C1 segment of cervical spinal cord (tissue), 14 donors: ENCODE measurements around the gene ITGB5.
"Not testable (repeated sequence)": the region's sequence is repeated elsewhere in the genome, so short reads cannot be mapped to it uniquely, and the experiment has no call there.

Experiments used
- DNase-seq, 14 donors: peaks; one replicate each; lab custom pipeline; 2025; lab: John Stamatoyannopoulos, UW

The ITGB5 gene

GRCh38 chr3:124771083-124771445 is 116.1 kb downstream of the ITGB5 start:
- DNase-seq, result no peak

- peak in 4 of 14 donors; percentile 25 to 59 (median 45) for DNase-seq
These were observed 116.7 kb downstream of the ITGB5 start for GRCh38 chr3:124770336-124771082.

- no peak for DNase-seq
These were observed 117.7 kb downstream of the ITGB5 start for GRCh38 chr3:124769462-124769861.

- DNase-seq, result no peak
These were observed 118.4 kb downstream of the ITGB5 start for GRCh38 chr3:124768812-124769211.

DNA sequence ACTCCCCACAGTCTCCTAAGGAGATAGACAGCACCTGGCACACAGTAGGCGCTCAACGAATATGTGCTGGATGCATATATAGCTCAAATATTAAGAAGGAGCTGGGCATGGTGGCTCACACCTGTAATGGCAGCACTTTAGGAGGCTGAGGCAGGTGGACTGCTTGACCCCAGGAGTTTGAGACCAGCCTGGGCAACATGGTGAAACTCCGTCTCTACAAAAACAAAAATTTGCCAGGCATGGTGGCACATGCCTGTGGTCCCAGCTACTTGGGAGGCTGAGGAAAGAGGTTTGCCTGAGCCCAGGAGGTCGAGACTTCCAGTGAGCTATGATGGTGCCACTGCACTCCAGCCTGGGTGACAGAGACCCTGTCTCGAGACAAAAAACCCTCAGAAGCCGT is 119.5 kb downstream of the ITGB5 start:
- no peak for DNase-seq

DNA sequence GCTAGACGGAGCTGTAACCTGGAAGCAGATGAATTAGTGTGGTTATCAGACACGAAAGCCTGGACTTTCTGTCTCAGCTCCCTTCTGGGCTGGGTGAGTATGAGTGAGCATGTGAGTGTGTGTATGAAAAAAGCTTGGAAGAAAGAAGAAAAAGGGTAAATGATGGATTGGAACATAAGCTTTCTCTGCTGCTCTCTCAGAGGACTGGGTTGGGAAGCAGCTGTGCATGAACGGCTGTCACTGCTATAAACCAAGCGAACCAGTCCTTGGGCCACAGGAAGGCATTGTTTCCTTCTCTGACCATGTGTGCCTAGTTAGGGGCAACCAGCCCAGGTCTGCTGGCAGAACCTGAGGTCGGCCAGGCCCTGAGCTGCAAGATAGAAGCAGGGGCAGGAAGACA is 119.9 kb downstream of the ITGB5 start:
- no peak for DNase-seq

DNA sequence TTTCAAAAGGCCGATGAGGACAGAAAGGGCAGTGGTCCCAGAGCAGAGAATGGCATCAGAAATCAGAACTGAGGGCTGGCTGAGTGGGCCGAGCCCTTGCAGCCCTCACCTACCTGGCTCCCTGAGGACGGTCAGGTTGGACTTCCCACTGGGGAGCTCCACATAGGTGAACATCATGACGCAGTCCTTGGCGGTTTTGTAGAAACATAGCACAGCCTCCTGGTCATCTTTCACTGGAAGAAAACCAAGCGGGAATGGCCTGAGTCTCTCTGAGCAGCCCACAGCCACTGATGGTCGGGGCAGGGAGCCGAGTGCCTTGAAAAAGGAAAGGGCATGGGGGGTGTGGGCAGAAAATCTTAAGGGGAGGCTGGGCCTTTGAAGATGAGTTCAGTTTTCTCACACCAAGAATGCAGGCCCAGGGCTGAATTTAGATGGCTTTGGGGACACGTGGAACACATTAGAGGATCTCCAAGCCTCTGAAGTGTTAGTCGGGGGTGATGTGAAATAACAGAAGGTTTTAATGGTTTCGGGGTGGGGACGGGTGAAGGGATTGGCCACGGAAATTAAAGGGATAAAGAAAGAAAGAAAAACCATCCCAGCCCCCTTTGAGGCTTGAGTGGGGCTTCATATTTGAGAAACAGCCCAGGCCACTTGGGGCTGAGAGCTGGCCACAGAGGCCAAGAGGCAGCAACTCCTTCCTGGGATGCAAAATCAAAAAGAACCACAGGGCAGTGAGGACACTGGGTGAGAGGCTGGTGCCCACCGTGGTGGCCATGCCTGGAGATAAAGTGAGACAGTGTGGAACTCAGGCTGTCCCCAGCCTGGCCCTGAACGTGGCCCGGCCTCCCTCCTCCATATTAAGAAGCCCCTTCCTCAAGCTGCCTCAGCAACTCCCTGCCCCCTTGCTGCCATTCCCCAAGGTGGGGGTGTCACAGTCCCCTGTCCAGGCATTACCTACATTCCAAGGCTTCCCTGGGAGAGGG is 120.8 kb downstream of the ITGB5 start:
- no peak for DNase-seq

GRCh38 chr3:124765197-124765840 is 121.8 kb downstream of the ITGB5 start:
- no peak for DNase-seq

DNA sequence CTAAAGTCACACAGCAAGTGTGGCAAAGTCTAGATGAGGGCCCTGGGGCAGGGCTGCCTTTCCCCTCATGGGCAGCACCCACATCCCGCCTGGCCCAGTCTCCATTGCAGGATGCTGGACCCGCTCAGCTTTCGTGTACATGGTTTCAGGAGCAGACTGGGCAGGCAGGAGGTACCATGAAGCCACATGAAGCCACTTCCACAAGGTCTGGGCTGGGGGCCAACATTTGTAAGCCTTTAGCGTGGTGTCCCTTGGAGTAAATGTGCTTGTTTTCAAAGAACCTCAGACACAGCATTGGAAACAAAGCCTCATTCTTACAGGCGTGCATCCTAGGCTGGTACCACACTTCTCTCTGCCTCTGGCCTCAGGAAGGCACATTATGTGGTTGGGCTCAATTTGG is 122.4 kb downstream of the ITGB5 start:
- DNase-seq, result peak in 8 of 14 donors; percentile 6 to 65 (median 48)

DNA sequence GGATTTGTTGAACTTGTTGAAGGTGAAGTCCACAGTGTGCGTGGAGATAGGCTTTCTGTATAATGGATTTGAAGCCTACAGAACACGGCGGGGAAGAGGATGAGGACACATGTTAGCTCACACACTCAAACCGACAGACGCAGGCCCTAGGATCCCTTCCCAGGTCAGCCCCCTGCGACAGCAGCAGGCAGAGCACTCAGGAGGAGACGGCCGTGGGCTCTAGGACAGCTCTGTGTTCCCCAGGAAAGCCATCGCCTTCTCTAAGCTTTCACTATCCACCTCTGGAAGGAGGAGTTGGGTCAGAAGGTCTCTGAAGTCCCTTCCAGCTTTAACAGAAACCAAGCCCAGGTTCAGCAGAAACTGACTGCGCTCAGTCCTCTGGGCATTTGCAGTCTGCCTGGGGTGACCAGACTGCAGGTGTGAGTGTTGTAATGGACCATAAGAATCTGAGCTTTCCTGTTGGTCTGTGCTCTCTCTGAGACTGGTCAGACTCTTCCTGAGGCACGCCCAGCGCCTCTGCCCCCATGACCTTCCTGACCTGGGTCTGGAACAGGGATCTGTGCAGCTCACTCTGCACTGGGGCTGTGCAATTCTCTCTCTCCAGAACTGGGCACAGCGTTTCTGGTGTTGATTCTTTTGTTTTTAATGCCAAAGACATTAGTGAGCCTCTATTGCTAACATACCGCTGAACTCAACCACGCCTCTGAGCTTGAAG is 123.4 kb downstream of the ITGB5 start:
- no peak for DNase-seq

DNA sequence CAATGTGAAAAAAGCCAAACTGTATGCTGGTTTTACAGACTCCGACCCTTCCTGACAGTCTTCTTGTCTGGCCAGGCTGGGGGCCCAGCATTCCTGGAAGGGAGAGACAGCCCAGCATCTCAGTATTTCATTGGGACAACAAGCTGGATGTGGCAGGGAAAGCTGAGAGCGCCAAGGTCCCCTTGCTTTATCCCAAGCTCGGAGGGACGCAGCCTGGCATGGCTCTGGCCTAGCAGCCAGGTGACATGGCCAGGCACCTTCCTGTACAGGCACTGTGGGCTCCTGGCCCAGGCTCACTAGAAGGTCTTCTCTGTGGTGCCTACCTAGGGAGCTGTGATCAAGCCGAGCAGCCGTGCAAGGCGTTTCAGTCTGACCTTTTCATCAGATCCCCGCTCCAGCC is 124.0 kb downstream of the ITGB5 start:
- DNase-seq, result no peak

DNA sequence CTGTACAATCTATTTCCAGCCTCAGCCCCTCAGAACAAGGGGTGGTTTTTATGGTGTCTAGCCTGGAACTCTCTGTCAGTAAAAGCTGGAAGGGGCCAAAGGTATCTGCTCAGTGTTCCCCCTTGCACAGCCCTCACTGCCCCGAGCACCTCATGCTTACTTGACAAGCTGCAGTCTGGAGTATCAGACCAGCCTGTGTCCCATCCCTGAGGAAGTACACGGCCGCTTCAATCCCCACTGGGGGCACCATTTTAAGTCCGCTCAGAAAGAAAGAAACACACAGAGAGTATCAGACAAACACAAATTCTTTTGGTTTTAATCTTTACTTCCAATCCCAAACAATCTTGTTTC is 124.5 kb downstream of the ITGB5 start:
- no peak for DNase-seq

GRCh38 chr3:124761935-124762660 is 125.1 kb downstream of the ITGB5 start:
- DNase-seq, result no peak

DNA sequence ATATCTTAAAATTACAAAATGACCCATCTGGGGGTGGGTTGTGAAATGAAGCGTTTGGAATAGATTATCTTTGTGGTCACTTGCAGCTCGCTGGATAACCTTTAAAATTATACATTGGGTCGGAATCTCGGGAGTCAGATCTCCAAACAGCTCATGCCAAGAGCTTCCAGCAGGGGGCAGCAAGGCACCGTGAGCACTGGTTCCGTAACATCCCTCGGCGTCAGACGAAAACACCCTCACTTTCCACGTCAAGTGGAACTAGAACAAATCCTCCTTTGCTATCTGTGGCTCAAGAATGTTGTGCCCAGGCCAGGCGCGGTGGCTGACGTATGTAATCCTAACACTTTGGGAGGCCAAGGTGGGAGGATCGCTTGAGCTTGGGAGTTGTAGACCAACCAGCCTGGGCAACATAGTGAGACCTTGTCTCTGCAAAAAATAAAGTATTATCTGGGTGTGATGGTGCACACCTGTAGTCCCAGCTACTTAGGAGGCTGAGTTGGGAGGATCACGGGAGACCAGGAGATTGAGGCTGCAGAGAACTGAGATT is 125.8 kb downstream of the ITGB5 start:
- DNase-seq, result peak in 13 of 14 donors; percentile 11 to 81 (median 59)

DNA sequence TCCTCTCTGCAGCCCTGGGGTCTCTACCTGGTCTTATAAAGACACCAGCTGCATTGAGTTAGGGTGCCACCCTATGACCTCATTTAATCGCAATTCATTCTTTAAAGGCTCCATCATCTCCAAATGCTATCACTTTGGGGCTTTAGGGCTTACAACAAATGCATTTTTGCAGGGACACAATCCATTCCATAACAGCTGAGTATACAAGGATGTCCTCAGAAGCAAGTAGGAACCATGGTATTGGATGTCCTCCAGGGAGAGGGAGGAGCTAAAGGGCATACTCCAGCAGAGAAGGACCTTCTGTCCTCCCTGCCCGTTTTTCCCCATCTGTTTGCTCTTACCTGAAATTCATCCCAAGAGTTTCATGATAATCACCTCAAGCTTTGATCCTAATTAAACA is 126.6 kb downstream of the ITGB5 start:
- no peak for DNase-seq

GRCh38 chr3:124759666-124760401 is 127.3 kb downstream of the ITGB5 start:
- DNase-seq, result no peak

DNA sequence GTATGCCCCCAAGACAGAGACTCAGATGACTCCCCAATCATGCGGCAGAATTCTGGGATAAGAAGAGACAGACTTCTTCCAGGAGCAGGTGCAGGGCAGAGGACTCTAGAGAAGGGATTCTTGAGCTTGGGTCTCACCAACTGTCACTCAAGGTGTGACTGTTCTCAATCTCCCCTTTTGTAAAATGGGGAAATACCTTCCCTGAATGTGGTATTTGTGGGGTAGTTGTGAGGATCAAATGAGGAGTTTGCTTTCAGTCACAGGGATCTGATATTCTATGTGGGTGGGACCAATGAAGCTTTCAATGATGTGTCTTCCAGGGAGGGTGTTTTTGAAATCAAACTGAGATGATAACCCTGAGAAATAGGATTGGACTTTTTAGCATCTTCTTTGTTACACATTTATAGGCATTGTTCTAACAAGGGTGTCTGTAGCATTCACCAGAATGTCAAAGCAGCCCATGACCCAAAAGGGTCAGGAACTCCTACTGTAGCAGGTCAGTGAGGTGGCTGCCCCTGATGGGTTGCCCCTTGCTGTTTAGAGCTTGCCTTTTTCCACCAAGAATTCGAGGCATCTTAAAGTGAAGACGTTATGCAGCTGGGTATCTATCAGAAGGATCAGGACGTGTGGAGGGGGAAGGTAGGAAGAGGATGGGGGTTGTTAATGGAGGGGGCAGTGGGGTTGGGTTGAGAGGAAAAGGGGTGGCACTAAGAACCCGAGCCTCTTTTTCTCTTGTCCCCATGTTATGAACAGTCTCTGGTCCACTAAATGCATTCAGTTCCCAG is 128.1 kb downstream of the ITGB5 start:
- DNase-seq, result no peak

GRCh38 chr3:124757926-124758325 is 129.2 kb downstream of the ITGB5 start:
- not testable (repeated sequence) for DNase-seq

GRCh38 chr3:124752051-124752450 is 135.1 kb downstream of the ITGB5 start:
- no peak for DNase-seq
